Measurements from ENCODE around the gene NDUFA8. TPM values are rescaled to one million over a fixed set of nuclear protein-coding genes. Genes with fewer than 3 reads are reported as not detected.
"Not testable (repeated sequence)": the region's sequence is repeated elsewhere in the genome, so short reads cannot be mapped to it uniquely, and the experiment has no call there.

Gene NDUFA8
- total RNA-seq, 2 experiments from 2014 or later, result 33.7 to 35.9 TPM

- Mint-ChIP-seq H3K36me3 (ENCODE audit: low read depth) (no peaks in the 10 kb centered on the region), H3K9me3 (no peaks in the 10 kb centered on the region), H3K4me3 (no peak overlapping the region), H3K27ac (no peak overlapping the region), H3K27me3 (peaks cover 26% of the 10 kb centered on the region), H3K4me1 (peaks cover 13% of the 10 kb centered on the region)
- CTCF ChIA-PET, result interaction anchor here (0.7 to 5.8 kb wide), 9 partner anchors 13 to 696 kb away, joined by 3 to 60 read pairs (median 4); no protein-coding TSS in a partner anchor
- POLR2A ChIA-PET, result no interaction called here
- no peak for DNase-seq
Measured at GRCh38 chr9:122122468-122122867, 37.1 kb downstream of the NDUFA8 start.

- H3K27me3 Mint-ChIP-seq, result peaks cover 22% of the 10 kb centered on the region
- no peak overlapping the region for H3K4me3 Mint-ChIP-seq
- H3K36me3 Mint-ChIP-seq (ENCODE audit: low read depth), result no peaks in the 10 kb centered on the region
- peaks cover 11% of the 10 kb centered on the region for H3K4me1 Mint-ChIP-seq
- ChIA-PET POLR2A (no interaction called here), CTCF (interaction anchor here (0.8 to 5.8 kb wide), 8 partner anchors 13 to 225 kb away, joined by 3 to 60 read pairs (median 3); no protein-coding TSS in a partner anchor)
- no peak for DNase-seq
- no peaks in the 10 kb centered on the region for H3K9me3 Mint-ChIP-seq
- H3K27ac Mint-ChIP-seq, result no peak overlapping the region
Measured at GRCh38 chr9:122121931-122122330, 37.6 kb downstream of the NDUFA8 start.

GRCh38 chr9:122121391-122121790, 38.2 kb downstream of the NDUFA8 start:
- POLR2A ChIA-PET, result no interaction called here
- peaks cover 18% of the 10 kb centered on the region for H3K27me3 Mint-ChIP-seq
- CTCF ChIA-PET, result interaction anchor here (1.1 to 5.8 kb wide), 5 partner anchors 13 to 226 kb away, joined by 3 to 60 read pairs (median 5); no protein-coding TSS in a partner anchor
- H3K36me3 Mint-ChIP-seq (ENCODE audit: low read depth), result no peaks in the 10 kb centered on the region
- DNase-seq, result no peak
- H3K4me1 Mint-ChIP-seq, result peaks cover 7% of the 10 kb centered on the region
- no peak overlapping the region for H3K4me3 Mint-ChIP-seq
- no peak overlapping the region for H3K27ac Mint-ChIP-seq
- H3K9me3 Mint-ChIP-seq, result no peaks in the 10 kb centered on the region

GRCh38 chr9:122120316-122121071, 39.1 kb downstream of the NDUFA8 start:
- ChIA-PET CTCF (interaction anchor here (1.1 to 5.8 kb wide), 4 partner anchors 13 to 227 kb away, joined by 3 to 60 read pairs (median 22); no protein-coding TSS in a partner anchor), POLR2A (no interaction called here)
- Mint-ChIP-seq H3K36me3 (ENCODE audit: low read depth) (no peaks in the 10 kb centered on the region), H3K4me1 (peaks cover 2% of the 10 kb centered on the region), H3K27ac (no peak overlapping the region), H3K27me3 (peaks cover 11% of the 10 kb centered on the region), H3K4me3 (no peak overlapping the region), H3K9me3 (no peaks in the 10 kb centered on the region)
- no peak for DNase-seq

GRCh38 chr9:122119721-122120120, 39.9 kb downstream of the NDUFA8 start:
- DNase-seq, result no peak
- H3K27me3 Mint-ChIP-seq, result peaks cover 5% of the 10 kb centered on the region
- CTCF ChIA-PET, result no interaction called here
- POLR2A ChIA-PET, result no interaction called here
- H3K27ac Mint-ChIP-seq, result no peak overlapping the region
- no peak overlapping the region for H3K4me3 Mint-ChIP-seq
- H3K36me3 Mint-ChIP-seq (ENCODE audit: low read depth), result no peaks in the 10 kb centered on the region
- H3K9me3 Mint-ChIP-seq, result no peaks in the 10 kb centered on the region
- no peaks in the 10 kb centered on the region for H3K4me1 Mint-ChIP-seq

- Mint-ChIP-seq H3K4me1 (no peaks in the 10 kb centered on the region), H3K27me3 (no peaks in the 10 kb centered on the region), H3K9me3 (no peaks in the 10 kb centered on the region), H3K27ac (no peak overlapping the region), H3K36me3 (ENCODE audit: low read depth) (no peaks in the 10 kb centered on the region), H3K4me3 (no peak overlapping the region)
- ChIA-PET CTCF (no interaction called here), POLR2A (no interaction called here)
- DNase-seq, result no peak
Measured at GRCh38 chr9:122119166-122119521, 40.4 kb downstream of the NDUFA8 start.

- no peaks in the 10 kb centered on the region for H3K36me3 Mint-ChIP-seq (ENCODE audit: low read depth)
- H3K4me1 Mint-ChIP-seq, result no peaks in the 10 kb centered on the region
- no peaks in the 10 kb centered on the region for H3K27me3 Mint-ChIP-seq
- no peaks in the 10 kb centered on the region for H3K9me3 Mint-ChIP-seq
- ChIA-PET CTCF (no interaction called here), POLR2A (no interaction called here)
- no peak overlapping the region for H3K4me3 Mint-ChIP-seq
- no peak for DNase-seq
- no peak overlapping the region for H3K27ac Mint-ChIP-seq
Measured at GRCh38 chr9:122118343-122119165, 41.0 kb downstream of the NDUFA8 start.

- CTCF ChIA-PET, result interaction anchor here (1.3 kb wide), 1 partner anchor 222 kb away, joined by 3 read pairs; no protein-coding TSS in a partner anchor
- POLR2A ChIA-PET, result not testable (repeated sequence)
Measured at GRCh38 chr9:122117241-122117640, 42.3 kb downstream of the NDUFA8 start.

GRCh38 chr9:122116448-122117173, 43.0 kb downstream of the NDUFA8 start:
- H3K36me3 Mint-ChIP-seq (ENCODE audit: low read depth), result no peaks in the 10 kb centered on the region
- ChIA-PET POLR2A (no interaction called here), CTCF (interaction anchor here (1.3 to 2.0 kb wide), 2 partner anchors 9 to 223 kb away, joined by 3 to 8 read pairs; no protein-coding TSS in a partner anchor)
- no peak overlapping the region for H3K27ac Mint-ChIP-seq
- no peak for DNase-seq
- H3K9me3 Mint-ChIP-seq, result no peaks in the 10 kb centered on the region
- no peaks in the 10 kb centered on the region for H3K27me3 Mint-ChIP-seq
- H3K4me3 Mint-ChIP-seq, result no peak overlapping the region
- H3K4me1 Mint-ChIP-seq, result no peaks in the 10 kb centered on the region

More at GRCh38 chr9:122117241-122117640, 42.3 kb downstream of the NDUFA8 start:
- not testable (repeated sequence) for H3K36me3 Mint-ChIP-seq (ENCODE audit: low read depth); H3K27me3 Mint-ChIP-seq; H3K27ac Mint-ChIP-seq; H3K9me3 Mint-ChIP-seq; H3K4me1 Mint-ChIP-seq; DNase-seq; H3K4me3 Mint-ChIP-seq

GRCh38 chr9:122116040-122116439, 43.5 kb downstream of the NDUFA8 start:
- no peak for DNase-seq
- no peak overlapping the region for H3K4me3 Mint-ChIP-seq
- H3K36me3 Mint-ChIP-seq (ENCODE audit: low read depth), result no peaks in the 10 kb centered on the region
- no peaks in the 10 kb centered on the region for H3K4me1 Mint-ChIP-seq
- POLR2A ChIA-PET, result no interaction called here
- no peaks in the 10 kb centered on the region for H3K27me3 Mint-ChIP-seq
- no peaks in the 10 kb centered on the region for H3K9me3 Mint-ChIP-seq
- H3K27ac Mint-ChIP-seq, result no peak overlapping the region
- CTCF ChIA-PET, result interaction anchor here (1.3 to 2.0 kb wide), 2 partner anchors 9 to 223 kb away, joined by 3 to 8 read pairs; no protein-coding TSS in a partner anchor

GRCh38 chr9:122115176-122116035, 44.2 kb downstream of the NDUFA8 start:
- Mint-ChIP-seq H3K9me3 (no peaks in the 10 kb centered on the region), H3K36me3 (ENCODE audit: low read depth) (no peaks in the 10 kb centered on the region), H3K27ac (no peak overlapping the region), H3K4me3 (no peak overlapping the region), H3K27me3 (no peaks in the 10 kb centered on the region), H3K4me1 (no peaks in the 10 kb centered on the region)
- no peak for DNase-seq
- CTCF ChIA-PET, result interaction anchor here (2.0 kb wide), 1 partner anchor 10 kb away, joined by 8 read pairs; no protein-coding TSS in a partner anchor
- POLR2A ChIA-PET, result no interaction called here

- Mint-ChIP-seq H3K9me3 (no peaks in the 10 kb centered on the region), H3K36me3 (ENCODE audit: low read depth) (no peaks in the 10 kb centered on the region), H3K27me3 (no peaks in the 10 kb centered on the region), H3K4me1 (no peaks in the 10 kb centered on the region), H3K4me3 (no peak overlapping the region), H3K27ac (no peak overlapping the region)
- no peak for DNase-seq
- CTCF ChIA-PET, result interaction anchor here (0.7 kb wide), 1 partner anchor 32 kb away, joined by 3 read pairs; no protein-coding TSS in a partner anchor
- POLR2A ChIA-PET, result no interaction called here
Measured at GRCh38 chr9:122113574-122113973, 46.0 kb downstream of the NDUFA8 start.
